ENCODE measurements around the gene BMPER. TPM values are rescaled to one million over a fixed set of nuclear protein-coding genes. Genes with fewer than 3 reads are reported as not detected.

The BMPER gene
- total RNA-seq, 4 donors from 2014 or later = 1.0 to 22.5 (median 12.0) TPM

GRCh38 chr7:34162027-34162565 is 256.8 kb downstream of the BMPER start:
- H3K36me3 ChIP-seq = no peaks in the 10 kb centered on the region
- H3K27me3 ChIP-seq = no peaks in the 10 kb centered on the region
- H3K27ac ChIP-seq = no peak overlapping the region
- H3K9me3 ChIP-seq = no peaks in the 10 kb centered on the region
- no peak overlapping the region for H3K4me3 ChIP-seq
- WGBS, 2 donors (ENCODE audit: low coverage in 1 of 2) = 76 to 87% methylated on average over 3 to 5 of the region's 5 CpGs
- no peak for ATAC-seq
- H3K4me1 ChIP-seq = peaks cover 0 to 24% (median under 1%) of the 10 kb centered on the region in 3 donors
- TF ChIP-seq, protein P1, sequence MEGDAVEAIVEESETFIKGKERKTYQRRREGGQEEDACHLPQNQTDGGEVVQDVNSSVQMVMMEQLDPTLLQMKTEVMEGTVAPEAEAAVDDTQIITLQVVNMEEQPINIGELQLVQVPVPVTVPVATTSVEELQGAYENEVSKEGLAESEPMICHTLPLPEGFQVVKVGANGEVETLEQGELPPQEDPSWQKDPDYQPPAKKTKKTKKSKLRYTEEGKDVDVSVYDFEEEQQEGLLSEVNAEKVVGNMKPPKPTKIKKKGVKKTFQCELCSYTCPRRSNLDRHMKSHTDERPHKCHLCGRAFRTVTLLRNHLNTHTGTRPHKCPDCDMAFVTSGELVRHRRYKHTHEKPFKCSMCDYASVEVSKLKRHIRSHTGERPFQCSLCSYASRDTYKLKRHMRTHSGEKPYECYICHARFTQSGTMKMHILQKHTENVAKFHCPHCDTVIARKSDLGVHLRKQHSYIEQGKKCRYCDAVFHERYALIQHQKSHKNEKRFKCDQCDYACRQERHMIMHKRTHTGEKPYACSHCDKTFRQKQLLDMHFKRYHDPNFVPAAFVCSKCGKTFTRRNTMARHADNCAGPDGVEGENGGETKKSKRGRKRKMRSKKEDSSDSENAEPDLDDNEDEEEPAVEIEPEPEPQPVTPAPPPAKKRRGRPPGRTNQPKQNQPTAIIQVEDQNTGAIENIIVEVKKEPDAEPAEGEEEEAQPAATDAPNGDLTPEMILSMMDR (IDR thresholded peaks at IDR 0.05) = no peak
- no peak for TF ChIP-seq POLR2A (IDR thresholded peaks at IDR 0.05)
- no peak for TF ChIP-seq POLR2AphosphoS5 (IDR thresholded peaks at IDR 0.05)
- TF ChIP-seq EP300 (IDR thresholded peaks at IDR 0.05) = no peak

GRCh38 chr7:34162677-34163076 is 257.3 kb downstream of the BMPER start:
- no peak for TF ChIP-seq POLR2AphosphoS5 (IDR thresholded peaks at IDR 0.05)
- TF ChIP-seq, protein P1 (IDR thresholded peaks at IDR 0.05) = no peak
- TF ChIP-seq EP300 (IDR thresholded peaks at IDR 0.05) = no peak
- TF ChIP-seq POLR2A (IDR thresholded peaks at IDR 0.05) = no peak
- no peak for ATAC-seq
- Histone ChIP-seq H3K4me3 (no peak overlapping the region), H3K27ac (no peak overlapping the region), H3K4me1 (peaks cover 0 to 19% (median 0%) of the 10 kb centered on the region in 3 donors), H3K36me3 (no peaks in the 10 kb centered on the region), H3K27me3 (no peaks in the 10 kb centered on the region), H3K9me3 (no peaks in the 10 kb centered on the region)
- WGBS, 2 donors (ENCODE audit: low coverage in 1 of 2) = 82 to 85% methylated on average over 3 of the region's 3 CpGs

DNA sequence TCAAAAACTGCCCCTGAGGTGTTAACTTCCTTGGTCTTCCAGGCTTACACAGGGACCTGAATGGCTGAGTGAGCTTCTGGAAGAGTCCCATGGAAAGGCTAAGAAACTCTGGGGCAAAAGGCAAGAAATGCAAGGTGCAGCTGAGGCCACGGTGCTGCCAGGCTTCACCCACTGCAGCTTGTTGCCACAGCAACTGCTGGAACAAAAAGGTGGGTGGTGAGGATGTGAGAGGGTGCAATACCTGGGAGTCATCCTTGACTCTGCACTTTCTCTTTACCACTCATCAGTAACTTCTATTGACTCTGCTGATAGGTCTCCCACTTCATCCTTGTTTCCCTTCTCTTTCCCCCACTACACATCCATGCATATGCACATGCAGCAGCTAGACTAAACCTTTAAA is 258.6 kb downstream of the BMPER start:
- no peak for ATAC-seq
- Histone ChIP-seq H3K4me1 (peaks cover 0 to 6% (median 0%) of the 10 kb centered on the region in 3 donors), H3K9me3 (no peaks in the 10 kb centered on the region), H3K27me3 (no peaks in the 10 kb centered on the region), H3K27ac (no peak overlapping the region), H3K36me3 (no peaks in the 10 kb centered on the region), H3K4me3 (no peak overlapping the region)
- TF ChIP-seq, protein P1 (IDR thresholded peaks at IDR 0.05) = no peak
- no peak for TF ChIP-seq POLR2AphosphoS5 (IDR thresholded peaks at IDR 0.05)
- TF ChIP-seq EP300 (IDR thresholded peaks at IDR 0.05) = no peak
- TF ChIP-seq POLR2A (IDR thresholded peaks at IDR 0.05) = no peak
- 70 to 80% methylated on average over 1 of the region's 1 CpG for WGBS, 2 donors (ENCODE audit: low coverage in 1 of 2)

GRCh38 chr7:34165466-34165865 is 260.1 kb downstream of the BMPER start:
- Histone ChIP-seq H3K27ac (no peak overlapping the region), H3K27me3 (no peaks in the 10 kb centered on the region), H3K36me3 (no peaks in the 10 kb centered on the region), H3K9me3 (no peaks in the 10 kb centered on the region), H3K4me3 (no peak overlapping the region), H3K4me1 (peaks cover 0 to 3% (median 0%) of the 10 kb centered on the region in 3 donors)
- 44% methylated on average over 1 of the region's 1 CpG; no CpG with 5 or more reads in 1 of the 2 donors for WGBS, 2 donors (ENCODE audit: low coverage in 1 of 2)
- no peak for ATAC-seq
- TF ChIP-seq POLR2AphosphoS5 (IDR thresholded peaks at IDR 0.05) (no peak), POLR2A (IDR thresholded peaks at IDR 0.05) (no peak), EP300 (IDR thresholded peaks at IDR 0.05) (no peak)
- TF ChIP-seq, protein P1 (IDR thresholded peaks at IDR 0.05) = no peak

DNA sequence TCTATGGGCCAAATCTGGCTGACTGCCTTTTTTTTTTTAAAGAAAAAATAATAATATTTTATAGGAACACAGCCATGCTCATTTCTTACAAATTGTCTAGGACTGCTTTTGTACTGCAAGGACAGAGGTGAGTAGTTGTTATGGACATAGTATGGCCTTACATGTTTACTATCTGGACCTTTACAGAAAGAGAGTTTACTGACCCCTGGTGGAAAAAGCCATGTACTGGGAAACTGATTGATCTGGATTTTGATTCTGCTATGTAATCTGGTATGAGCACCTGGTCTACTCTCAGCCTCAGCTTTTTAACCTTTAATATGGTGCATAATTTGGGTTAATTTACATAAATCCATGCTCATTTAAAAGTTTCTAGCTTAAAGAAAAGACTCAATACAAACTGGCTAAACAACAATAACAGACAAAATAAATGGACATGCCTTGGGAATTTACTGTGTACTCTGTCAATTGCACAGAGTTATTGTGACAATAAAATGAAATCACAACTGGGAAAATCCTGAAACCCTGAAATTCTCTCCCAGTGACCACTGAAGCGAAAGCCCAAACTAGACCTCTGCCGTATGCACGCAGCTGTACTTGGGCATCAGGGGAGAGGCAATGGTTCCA is 260.7 kb downstream of the BMPER start:
- H3K4me3 ChIP-seq = no peak overlapping the region
- no peaks in the 10 kb centered on the region for H3K9me3 ChIP-seq
- H3K27ac ChIP-seq = no peak overlapping the region
- no peaks in the 10 kb centered on the region for H3K36me3 ChIP-seq
- no peaks in the 10 kb centered on the region for H3K27me3 ChIP-seq
- ATAC-seq = no peak
- H3K4me1 ChIP-seq = peaks cover 0 to 3% (median 0%) of the 10 kb centered on the region in 3 donors
- no peak for TF ChIP-seq EP300 (IDR thresholded peaks at IDR 0.05)
- TF ChIP-seq, protein P1 (IDR thresholded peaks at IDR 0.05) = peak; percentile 19 to 55 (median 52)
- 76% methylated on average over 3 of the region's 3 CpGs; no CpG with 5 or more reads in 1 of the 2 donors for WGBS, 2 donors (ENCODE audit: low coverage in 1 of 2)
